ENCODE measurements around the gene SNX15. TPM values are rescaled to one million over a fixed set of nuclear protein-coding genes. Genes with fewer than 3 reads are reported as not detected.

SNX15 gene
- polyA plus RNA-seq, 6 donors from 2014 or later, result 11.7 to 18.3 (median 14.9) TPM

- Mint-ChIP-seq H3K4me3 (peak overlapping the region; percentile 94 to 99 (median 96)), H3K36me3 (peaks cover 10 to 19% of the 10 kb centered on the region in 2 donors), H3K27me3 (no peaks in the 10 kb centered on the region), H3K4me1 (peaks cover 34 to 42% (median 35%) of the 10 kb centered on the region in 3 donors), H3K9me3 (no peaks in the 10 kb centered on the region), H3K27ac (peak overlapping the region in 5 of 6 donors; percentile 4 to 99 (median 69))
- DNase-seq (no peak), ATAC-seq (ENCODE audit: low read depth in 2 of 2) (no peak)
Observed at GRCh38 chr11:65085446-65085845, 58.2 kb downstream of the SNX15 start.

DNA sequence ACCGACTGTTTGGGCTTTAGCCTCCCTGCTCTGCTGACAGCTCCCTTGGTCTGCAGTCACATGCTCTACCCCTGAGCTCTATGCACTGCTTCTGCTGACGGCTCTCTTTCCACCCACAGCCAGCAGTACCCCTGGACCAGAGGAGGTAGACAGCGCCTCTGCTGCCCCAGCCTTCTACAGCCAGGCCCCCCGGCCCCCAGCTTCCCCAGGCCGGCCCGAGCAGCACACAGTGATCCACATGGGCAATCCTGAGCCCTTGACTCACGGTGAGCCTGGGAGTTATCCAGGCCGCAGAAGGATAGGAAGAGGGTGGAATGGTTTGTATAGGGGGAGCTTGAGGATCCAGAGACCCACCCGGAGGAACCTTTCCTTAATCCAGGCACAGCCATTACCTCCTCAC, 59.6 kb downstream of the SNX15 start:
- ATAC-seq (ENCODE audit: low read depth in 2 of 2) (no peak), DNase-seq (no peak)
- peaks cover 28 to 38% (median 34%) of the 10 kb centered on the region in 3 donors for H3K4me1 Mint-ChIP-seq
- H3K9me3 Mint-ChIP-seq, result no peaks in the 10 kb centered on the region
- peak overlapping the region in 2 of 8 donors; percentile 36 to 73 for H3K4me3 Mint-ChIP-seq
- H3K27me3 Mint-ChIP-seq, result no peaks in the 10 kb centered on the region
- peak overlapping the region in 1 of 6 donors; percentile 85 for H3K27ac Mint-ChIP-seq
- H3K36me3 Mint-ChIP-seq, result peaks cover 10 to 19% of the 10 kb centered on the region in 2 donors

DNA sequence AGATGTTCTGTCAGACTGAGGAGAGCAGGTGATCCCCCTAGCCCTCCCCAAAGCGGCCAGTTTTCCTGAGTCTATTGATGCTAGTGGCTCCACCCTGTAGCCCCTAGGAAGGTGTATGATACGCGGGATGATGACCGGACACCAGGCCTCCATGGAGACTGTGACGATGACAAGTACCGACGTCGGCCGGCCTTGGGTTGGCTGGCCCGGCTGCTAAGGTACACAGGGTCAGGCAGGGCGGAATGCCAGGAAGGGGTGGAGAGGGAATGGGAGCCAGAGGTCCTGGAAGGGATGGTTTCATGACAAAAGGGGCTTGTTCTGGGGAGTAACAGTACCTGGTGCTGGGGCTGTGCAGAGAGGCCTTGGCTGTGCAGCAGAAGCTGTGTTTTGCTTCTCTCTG, 60.0 kb downstream of the SNX15 start:
- DNase-seq (no peak), ATAC-seq (ENCODE audit: low read depth in 2 of 2) (no peak)
- H3K27ac Mint-ChIP-seq, result peak overlapping the region in 1 of 6 donors; percentile 85
- H3K9me3 Mint-ChIP-seq, result no peaks in the 10 kb centered on the region
- H3K4me1 Mint-ChIP-seq, result peaks cover 28 to 38% (median 34%) of the 10 kb centered on the region in 3 donors
- H3K4me3 Mint-ChIP-seq, result peak overlapping the region in 1 of 8 donors; percentile 36
- H3K36me3 Mint-ChIP-seq, result peaks cover 10 to 19% of the 10 kb centered on the region in 2 donors
- H3K27me3 Mint-ChIP-seq, result no peaks in the 10 kb centered on the region

- ATAC-seq (ENCODE audit: low read depth in 2 of 2) (no peak), DNase-seq (no peak)
- H3K4me1 Mint-ChIP-seq, result peaks cover 31 to 36% (median 33%) of the 10 kb centered on the region in 3 donors
- H3K27ac Mint-ChIP-seq, result no peak overlapping the region
- H3K9me3 Mint-ChIP-seq, result no peaks in the 10 kb centered on the region
- H3K4me3 Mint-ChIP-seq, result no peak overlapping the region
- no peaks in the 10 kb centered on the region for H3K27me3 Mint-ChIP-seq
- peaks cover 10 to 19% of the 10 kb centered on the region in 2 donors for H3K36me3 Mint-ChIP-seq
Observed at GRCh38 chr11:65087827-65088226, 60.6 kb downstream of the SNX15 start.

- no peak for DNase-seq
- ATAC-seq (ENCODE audit: low read depth in 2 of 2), result no peak
- peak overlapping the region in 1 of 8 donors; percentile 64 for H3K4me3 Mint-ChIP-seq
- H3K9me3 Mint-ChIP-seq, result no peaks in the 10 kb centered on the region
- H3K4me1 Mint-ChIP-seq, result peaks cover 16 to 19% (median 18%) of the 10 kb centered on the region in 3 donors
- no peak overlapping the region for H3K27ac Mint-ChIP-seq
- H3K36me3 Mint-ChIP-seq, result peaks cover 10 to 19% of the 10 kb centered on the region in 2 donors
- no peaks in the 10 kb centered on the region for H3K27me3 Mint-ChIP-seq
Observed at GRCh38 chr11:65089621-65090020, 62.4 kb downstream of the SNX15 start.

Other genes with a start within 250 kb of the SNX15 start
- 100 to 1,000 TPM in 4 of 6 donors, 10 to 100 TPM in 2; 68.6 to 242 (median 132) TPM for gene SF1, start 248.9 kb upstream of the SNX15 start, polyA plus RNA-seq (ENCODE audit: low read depth in 6 of 6)
- 10 to 100 TPM; 29.8 to 65.0 (median 39.7) TPM for gene MAP4K2, start 224.2 kb upstream of the SNX15 start, polyA plus RNA-seq (ENCODE audit: low read depth in 6 of 6)
- gene MEN1, start 216.9 kb upstream of the SNX15 start, polyA plus RNA-seq (ENCODE audit: low read depth in 6 of 6), result 10 to 100 TPM; 12.3 to 49.5 (median 27.4) TPM
- gene CDC42BPG, start 182.8 kb upstream of the SNX15 start, polyA plus RNA-seq (ENCODE audit: low read depth in 6 of 6), result under 1 TPM in 4 of 6 donors, not detected in 2; 0.17 to 0.57 (median 0.33) TPM
- gene EHD1, start 148.8 kb upstream of the SNX15 start, polyA plus RNA-seq (ENCODE audit: low read depth in 6 of 6), result 100 to 1,000 TPM in 2 of 6 donors, 10 to 100 TPM in 4; 65.3 to 119 (median 90.7) TPM
- gene ATG2A, start 110.2 kb upstream of the SNX15 start, polyA plus RNA-seq (ENCODE audit: low read depth in 6 of 6), result 1 to 10 TPM in 5 of 6 donors, not detected in 1; 2.8 to 5.0 (median 3.4) TPM
- gene PPP2R5B, start 102.8 kb upstream of the SNX15 start, polyA plus RNA-seq (ENCODE audit: low read depth in 6 of 6), result 10 to 100 TPM in 3 of 6 donors, 1 to 10 TPM in 3; 7.2 to 15.1 (median 10.2) TPM
- gene GPHA2, start 91.5 kb upstream of the SNX15 start, polyA plus RNA-seq (ENCODE audit: low read depth in 6 of 6), result not detected
- 1 to 10 TPM in 2 of 6 donors, under 1 TPM in 2, not detected in 2; 0.48 to 1.7 (median 1.1) TPM for gene MAJIN, start 55.3 kb upstream of the SNX15 start, polyA plus RNA-seq (ENCODE audit: low read depth in 6 of 6)
- 1 to 10 TPM in 3 of 6 donors, under 1 TPM in 2, not detected in 1; 0.13 to 2.9 (median 1.6) TPM for gene BATF2, start 30.5 kb upstream of the SNX15 start, polyA plus RNA-seq (ENCODE audit: low read depth in 6 of 6)
- gene ARL2, start 13.3 kb upstream of the SNX15 start, polyA plus RNA-seq (ENCODE audit: low read depth in 6 of 6), result 10 to 100 TPM; 45.9 to 74.0 (median 64.2) TPM
- 1 to 10 TPM; 4.7 to 9.6 (median 6.4) TPM for gene SAC3D1, start 13.8 kb downstream of the SNX15 start, polyA plus RNA-seq (ENCODE audit: low read depth in 6 of 6)
- 10 to 100 TPM; 19.4 to 28.3 (median 24.3) TPM for gene NAALADL1, start 31.1 kb downstream of the SNX15 start, polyA plus RNA-seq (ENCODE audit: low read depth in 6 of 6)
- gene CDCA5, start 56.6 kb downstream of the SNX15 start, polyA plus RNA-seq (ENCODE audit: low read depth in 6 of 6), result under 1 TPM in 5 of 6 donors, not detected in 1; 0.11 to 1.00 (median 0.47) TPM
- gene ZFPL1, start 56.8 kb downstream of the SNX15 start, polyA plus RNA-seq (ENCODE audit: low read depth in 6 of 6), result 10 to 100 TPM; 30.0 to 37.4 (median 35.0) TPM
- gene VPS51, start 68.8 kb downstream of the SNX15 start, polyA plus RNA-seq (ENCODE audit: low read depth in 6 of 6), result 100 to 1,000 TPM in 2 of 6 donors, 10 to 100 TPM in 4; 80.5 to 106 (median 91.2) TPM
- gene TM7SF2, start 84.4 kb downstream of the SNX15 start, polyA plus RNA-seq (ENCODE audit: low read depth in 6 of 6), result 10 to 100 TPM; 11.6 to 18.4 (median 15.0) TPM
- gene ZNHIT2, start 90.3 kb downstream of the SNX15 start, polyA plus RNA-seq (ENCODE audit: low read depth in 6 of 6), result 10 to 100 TPM in 4 of 6 donors, 1 to 10 TPM in 2; 6.3 to 16.5 (median 14.1) TPM
- gene FAU, start 94.7 kb downstream of the SNX15 start, polyA plus RNA-seq (ENCODE audit: low read depth in 6 of 6), result 1,000 to 10,000 TPM; 1,024 to 1,586 (median 1,385) TPM
- 100 to 1,000 TPM in 3 of 6 donors, 10 to 100 TPM in 3; 68.8 to 111 (median 102) TPM for gene MRPL49, start 94.9 kb downstream of the SNX15 start, polyA plus RNA-seq (ENCODE audit: low read depth in 6 of 6)
- 10 to 100 TPM; 21.4 to 86.9 (median 43.5) TPM for gene SYVN1, start 107.1 kb downstream of the SNX15 start, polyA plus RNA-seq (ENCODE audit: low read depth in 6 of 6)
- under 1 TPM in 1 of 6 donors, not detected in 5; 0.48 TPM for gene SPDYC, start 142.8 kb downstream of the SNX15 start, polyA plus RNA-seq (ENCODE audit: low read depth in 6 of 6)
- 100 to 1,000 TPM in 5 of 6 donors, 10 to 100 TPM in 1; 93.8 to 132 (median 124) TPM for gene CAPN1, start 154.5 kb downstream of the SNX15 start, polyA plus RNA-seq (ENCODE audit: low read depth in 6 of 6)
- 10 to 100 TPM; 11.9 to 20.4 (median 16.2) TPM for gene POLA2, start 234.5 kb downstream of the SNX15 start, polyA plus RNA-seq (ENCODE audit: low read depth in 6 of 6)

Measured in naive B cell (primary cell).